Fibroblast of mammary gland (primary cell): ENCODE results near the gene UGT1A5.

Experiments used
- DNase-seq: peaks from one replicate; pipeline ENCODE4 v3.0.0-alpha.2; 2010; ENCODE audit warnings: low read depth
- H3K4me3 ChIP-seq: 2 replicates; pipeline ENCODE4 v1.5.1; 2011; ENCODE audit warnings: low read depth, mild to moderate bottlenecking, low read length, moderate library complexity; ENCODE audit not compliant: control insufficient read depth
- CTCF ChIP-seq: conservative IDR thresholded peaks from 2 replicates; pipeline ENCODE4 v1.5.1; 2011; ENCODE audit warnings: low read depth, low read length, inconsistent platforms; ENCODE audit not compliant: control insufficient read depth, insufficient read depth

Gene UGT1A5

DNA sequence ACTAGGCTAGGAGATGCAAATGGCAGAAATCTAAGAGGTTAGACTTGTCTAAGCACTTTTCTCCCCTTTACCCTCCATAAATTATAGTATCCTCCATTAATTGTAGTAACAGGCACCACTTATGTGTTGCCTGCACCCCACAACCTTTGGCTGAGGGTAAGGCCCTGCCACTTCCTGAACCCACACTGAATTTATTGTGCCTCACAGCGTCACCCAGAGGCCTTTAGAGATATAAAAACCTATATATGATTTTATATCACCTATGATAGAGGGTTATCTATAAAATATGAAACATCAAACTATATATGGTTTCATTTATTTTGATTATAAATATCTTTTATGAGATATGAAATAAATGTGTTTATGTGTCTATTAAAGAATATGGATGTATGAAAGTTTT, 38.4 kb upstream of the UGT1A5 start:
- no peak for DNase-seq
- TF ChIP-seq CTCF, result no peak
- H3K4me3 ChIP-seq, result no peak overlapping the region

DNA sequence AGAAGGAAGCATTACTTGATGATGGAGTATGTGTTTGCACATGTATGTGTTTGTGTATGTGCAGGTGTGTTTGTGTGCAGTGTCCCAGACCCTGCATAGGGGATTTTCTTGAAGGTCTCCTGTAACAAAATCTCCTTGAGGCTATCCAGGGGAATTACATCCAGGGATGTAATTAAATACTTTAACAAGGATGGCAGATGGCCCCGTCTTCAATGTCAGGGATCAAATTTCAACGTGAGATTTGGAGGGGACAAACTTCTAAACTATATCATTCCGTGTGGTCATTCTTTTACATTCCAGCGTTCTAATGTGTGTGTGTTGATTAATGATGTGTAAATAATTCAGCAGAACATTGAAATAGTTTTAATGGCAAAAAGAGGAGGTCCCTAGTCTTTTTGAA, 37.7 kb upstream of the UGT1A5 start:
- no peak for DNase-seq
- no peak overlapping the region for H3K4me3 ChIP-seq
- no peak for TF ChIP-seq CTCF

- TF ChIP-seq CTCF, result no peak
- H3K4me3 ChIP-seq, result no peak overlapping the region
- peak; percentile 5 for DNase-seq
Observed at GRCh38 chr2:233676046-233676445, 36.7 kb upstream of the UGT1A5 start.

- DNase-seq, result no peak
- no peak for TF ChIP-seq CTCF
- H3K4me3 ChIP-seq, result no peak overlapping the region
Observed at GRCh38 chr2:233679196-233679595, 33.5 kb upstream of the UGT1A5 start.

DNA sequence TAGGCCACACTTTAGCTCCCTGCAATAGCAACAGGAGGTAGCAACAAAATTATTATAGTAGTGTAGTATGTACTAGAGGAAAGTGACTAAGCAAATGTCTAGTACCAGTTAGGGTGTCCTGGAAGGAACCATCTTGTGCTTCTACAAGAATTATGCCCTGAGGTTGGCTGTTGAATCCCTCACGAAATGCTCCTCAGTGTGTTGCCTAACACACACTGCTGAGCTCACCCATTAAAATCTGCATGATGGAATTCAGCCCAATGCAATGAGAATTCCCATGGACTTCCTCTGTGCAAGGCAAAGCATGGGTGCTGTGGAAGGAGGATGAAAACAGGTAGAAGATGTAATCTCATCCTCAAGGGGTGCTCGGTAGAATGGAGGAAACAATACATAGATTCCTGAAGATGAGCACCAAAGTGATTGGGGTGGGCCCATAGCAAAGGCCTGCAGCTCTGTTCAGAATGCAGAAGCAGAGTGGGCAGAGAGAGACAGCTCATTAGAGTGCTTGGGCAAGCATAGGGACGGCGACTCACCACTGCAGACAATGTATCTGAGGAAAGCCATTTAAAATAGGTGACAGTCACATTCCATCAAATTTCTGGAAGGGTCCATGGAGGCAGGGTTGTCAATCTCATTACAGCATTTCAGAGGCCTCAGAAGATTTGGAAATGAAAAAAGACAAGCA, 32.2 kb upstream of the UGT1A5 start:
- no peak for TF ChIP-seq CTCF
- DNase-seq, result no peak
- H3K4me3 ChIP-seq, result no peak overlapping the region

DNA sequence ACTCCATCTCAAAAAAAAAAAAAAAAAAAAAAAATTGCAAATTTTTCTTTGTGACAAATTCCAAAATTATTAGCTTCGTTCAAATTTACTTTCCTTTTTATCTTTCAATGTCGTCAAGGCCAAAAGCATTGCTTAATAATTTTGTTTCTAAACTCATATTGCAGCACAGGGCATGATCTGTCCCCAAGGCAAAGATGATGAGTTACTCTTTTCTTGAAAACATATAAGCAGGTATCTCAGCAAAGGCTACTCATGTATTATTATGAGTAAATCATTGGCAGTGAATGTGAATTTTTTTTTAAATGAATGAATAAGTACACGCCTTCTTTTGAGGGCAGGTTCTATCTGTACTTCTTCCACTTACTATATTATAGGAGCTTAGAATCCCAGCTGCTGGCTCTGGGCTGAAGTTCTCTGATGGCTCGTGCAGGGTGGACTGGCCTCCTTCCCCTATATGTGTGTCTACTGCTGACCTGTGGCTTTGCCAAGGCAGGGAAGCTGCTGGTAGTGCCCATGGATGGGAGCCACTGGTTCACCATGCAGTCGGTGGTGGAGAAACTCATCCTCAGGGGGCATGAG, 31.1 kb upstream of the UGT1A5 start, which contains the start of gene UGT1A7:
Gene UGT1A7 (plus strand): TSS at position 381 of the 579 bp plus-strand sequence. CDS start 37 bp downstream, at position 418.
- TF ChIP-seq CTCF, result no peak
- DNase-seq, result no peak
- H3K4me3 ChIP-seq, result no peak within 1 kb of the TSS
